A673 (cell line): ENCODE results near the gene IGSF22. TPM values are rescaled to one million over a fixed set of nuclear protein-coding genes. Genes with fewer than 3 reads are reported as not detected.

Experiments
- BruUV-seq: library from RNA; stranded (reverse); fragments of 400-500 nt; replicated peaks from 2 replicates; lab custom pipeline; 2021; lab: Mats Ljungman, UMichigan
- CTCF ChIA-PET: fragments of 300-600 bp; sonication (Branson Sonifier 250); formaldehyde crosslinking; loops from one replicate; lab custom pipeline; 2022; ENCODE audit warnings: antibody characterized with exemption; lab: Charles Lee
- POLR2A ChIA-PET: fragments of 300-600 bp; sonication (Branson Sonifier 250); formaldehyde crosslinking; loops from one replicate; lab custom pipeline; 2022; ENCODE audit warnings: antibody characterized with exemption; ENCODE audit not compliant: low non-redundant PET; lab: Charles Lee
- DNase-seq: peaks from one replicate; pipeline ENCODE4 v3.0.0-alpha.2; 2015; ENCODE audit warnings: low spot score
- H3K27ac ChIP-seq: fragments of 200-600 bp; sonication (generic); 2 replicates; pipeline ENCODE4 v1.5.1; 2016; ENCODE audit warnings: mixed run types, low read depth, mild to moderate bottlenecking, mixed read lengths, antibody characterized with exemption, low read length; ENCODE audit not compliant: poor library complexity, severe bottlenecking
- H3K27me3 ChIP-seq: fragments of 200-600 bp; sonication (generic); replicated peaks from 2 replicates; pipeline ENCODE4 v1.6.1; 2017; ENCODE audit warnings: mixed run types, low read depth, mild to moderate bottlenecking, mixed read lengths, antibody characterized with exemption, low read length; ENCODE audit not compliant: insufficient read depth, poor library complexity
- H3K36me3 ChIP-seq: fragments of 200-600 bp; sonication (generic); 2 replicates; pipeline ENCODE4 v1.6.1; 2016; ENCODE audit warnings: mixed run types, mild to moderate bottlenecking, mixed read lengths, antibody characterized with exemption, low read length; ENCODE audit not compliant: insufficient read depth, poor library complexity, severe bottlenecking
- H3K4me1 ChIP-seq: fragments of 200-600 bp; sonication (generic); 2 replicates; pipeline ENCODE4 v1.6.1; 2017; ENCODE audit warnings: mixed run types, mild to moderate bottlenecking, mixed read lengths, antibody characterized with exemption, low read length; ENCODE audit not compliant: insufficient read depth, poor library complexity, severe bottlenecking
- H3K4me3 ChIP-seq: fragments of 200-600 bp; sonication (generic); 2 replicates; pipeline ENCODE4 v1.5.1; 2016; ENCODE audit warnings: low read depth, mixed run types, mild to moderate bottlenecking, mixed read lengths, low read length; ENCODE audit not compliant: poor library complexity, severe bottlenecking
- H3K9me3 ChIP-seq: fragments of 200-600 bp; sonication (generic); 2 replicates; pipeline ENCODE4 v1.6.1; 2016; ENCODE audit warnings: mixed run types, low read depth, mild to moderate bottlenecking, mixed read lengths, antibody characterized with exemption, low read length; ENCODE audit not compliant: poor library complexity, severe bottlenecking
- EZH2 ChIP-seq: fragments of 200-600 bp; sonication (generic); IDR thresholded peaks from 2 replicates; pipeline ENCODE4 v1.6.1; 2017; ENCODE audit warnings: borderline replicate concordance, low read depth, mild to moderate bottlenecking, mixed read lengths, antibody characterized with exemption, low read length; ENCODE audit not compliant: poor library complexity, severe bottlenecking
- intact Hi-C: fragments of 100-400 bp; cut with micrococcal nuclease; formaldehyde crosslinking; loops from one replicate; pipeline ENCODE4 v1.10.0; 2022; ENCODE audit not compliant: unreplicated experiment
- total RNA-seq: library from RNA; stranded (reverse); gene quantifications from 2 replicates; pipeline ENCODE4 v1.2.3, GENCODE V29; 2021
- TF ChIP-seq, protein P1 (sequence below): fragments of 300-800, 200-600 bp; sonication (generic); conservative IDR thresholded peaks from 2 replicates; pipeline ENCODE4 v1.5.1; 2017; ENCODE audit warnings: low read depth, mild to moderate bottlenecking, antibody characterized with exemption, low read length, moderate library complexity, mixed read lengths

Gene IGSF22
- total RNA-seq, 1 experiment from 2014 or later = not detected

DNA sequence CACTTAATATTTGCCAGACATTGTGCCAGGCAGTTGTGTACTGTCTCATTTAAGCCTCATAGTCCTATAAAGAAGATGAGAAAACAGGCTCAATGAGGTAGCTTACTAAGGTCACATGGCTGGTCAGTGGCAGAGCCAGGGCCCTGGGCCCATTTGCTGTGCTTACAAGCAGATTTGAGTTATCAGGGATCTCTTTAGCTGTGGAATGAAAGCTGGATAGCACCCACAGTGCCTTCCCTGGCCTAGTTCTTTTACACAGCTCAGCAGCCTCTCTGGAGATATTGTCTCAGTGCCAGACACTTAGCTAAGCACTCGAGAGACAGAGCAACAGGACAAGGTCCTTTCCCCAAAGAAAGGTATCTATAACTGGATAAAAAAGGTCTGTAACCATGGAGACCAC is 21.3 kb downstream of the IGSF22 start:
- Histone ChIP-seq H3K36me3 (no peaks in the 10 kb centered on the region), H3K4me1 (no peaks in the 10 kb centered on the region), H3K27ac (no peak overlapping the region), H3K9me3 (no peaks in the 10 kb centered on the region), H3K4me3 (no peak overlapping the region), H3K27me3 (peaks cover 7% of the 10 kb centered on the region)
- CTCF ChIA-PET = no interaction called here
- TF ChIP-seq, protein P1, sequence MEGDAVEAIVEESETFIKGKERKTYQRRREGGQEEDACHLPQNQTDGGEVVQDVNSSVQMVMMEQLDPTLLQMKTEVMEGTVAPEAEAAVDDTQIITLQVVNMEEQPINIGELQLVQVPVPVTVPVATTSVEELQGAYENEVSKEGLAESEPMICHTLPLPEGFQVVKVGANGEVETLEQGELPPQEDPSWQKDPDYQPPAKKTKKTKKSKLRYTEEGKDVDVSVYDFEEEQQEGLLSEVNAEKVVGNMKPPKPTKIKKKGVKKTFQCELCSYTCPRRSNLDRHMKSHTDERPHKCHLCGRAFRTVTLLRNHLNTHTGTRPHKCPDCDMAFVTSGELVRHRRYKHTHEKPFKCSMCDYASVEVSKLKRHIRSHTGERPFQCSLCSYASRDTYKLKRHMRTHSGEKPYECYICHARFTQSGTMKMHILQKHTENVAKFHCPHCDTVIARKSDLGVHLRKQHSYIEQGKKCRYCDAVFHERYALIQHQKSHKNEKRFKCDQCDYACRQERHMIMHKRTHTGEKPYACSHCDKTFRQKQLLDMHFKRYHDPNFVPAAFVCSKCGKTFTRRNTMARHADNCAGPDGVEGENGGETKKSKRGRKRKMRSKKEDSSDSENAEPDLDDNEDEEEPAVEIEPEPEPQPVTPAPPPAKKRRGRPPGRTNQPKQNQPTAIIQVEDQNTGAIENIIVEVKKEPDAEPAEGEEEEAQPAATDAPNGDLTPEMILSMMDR = no peak
- TF ChIP-seq EZH2 = no peak
- intact Hi-C loops = no loop called here
- no TSS peak for BruUV-seq
- no peak for DNase-seq
- POLR2A ChIA-PET = no interaction called here

DNA sequence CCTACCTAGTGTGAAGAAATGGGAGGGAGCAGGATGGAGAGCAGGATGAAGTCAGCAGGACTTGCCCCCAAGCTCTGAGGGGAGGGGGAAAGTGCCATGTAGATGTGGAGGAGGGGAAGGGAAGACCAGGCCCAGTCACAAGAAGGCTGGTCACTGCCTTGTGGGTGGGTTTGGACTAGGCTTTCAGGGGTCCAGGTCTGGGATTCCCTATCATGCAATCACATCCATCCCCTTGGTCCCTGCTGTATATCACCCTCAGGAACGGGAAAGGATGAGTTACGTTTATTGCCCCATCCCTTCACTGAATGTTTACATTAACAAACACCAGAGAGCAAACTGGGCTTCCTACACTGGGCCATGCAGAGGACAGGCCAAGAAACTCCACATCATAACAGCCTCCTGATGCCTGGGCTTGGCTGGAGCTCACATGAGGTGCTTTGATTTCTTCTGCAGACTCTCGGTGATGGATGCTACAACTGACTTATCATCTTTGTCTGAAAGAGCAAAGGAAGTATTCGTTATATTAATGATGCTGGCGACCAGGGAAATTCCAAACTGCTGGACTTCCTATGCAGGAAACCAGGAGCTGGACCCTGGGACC is 21.8 kb downstream of the IGSF22 start:
- Histone ChIP-seq H3K4me1 (no peaks in the 10 kb centered on the region), H3K4me3 (no peak overlapping the region), H3K27ac (no peak overlapping the region), H3K27me3 (peaks cover 7% of the 10 kb centered on the region), H3K9me3 (no peaks in the 10 kb centered on the region), H3K36me3 (no peaks in the 10 kb centered on the region)
- ChIA-PET POLR2A (no interaction called here), CTCF (no interaction called here)
- no peak for TF ChIP-seq EZH2
- no TSS peak for BruUV-seq
- DNase-seq = no peak
- intact Hi-C loops = no loop called here

DNA sequence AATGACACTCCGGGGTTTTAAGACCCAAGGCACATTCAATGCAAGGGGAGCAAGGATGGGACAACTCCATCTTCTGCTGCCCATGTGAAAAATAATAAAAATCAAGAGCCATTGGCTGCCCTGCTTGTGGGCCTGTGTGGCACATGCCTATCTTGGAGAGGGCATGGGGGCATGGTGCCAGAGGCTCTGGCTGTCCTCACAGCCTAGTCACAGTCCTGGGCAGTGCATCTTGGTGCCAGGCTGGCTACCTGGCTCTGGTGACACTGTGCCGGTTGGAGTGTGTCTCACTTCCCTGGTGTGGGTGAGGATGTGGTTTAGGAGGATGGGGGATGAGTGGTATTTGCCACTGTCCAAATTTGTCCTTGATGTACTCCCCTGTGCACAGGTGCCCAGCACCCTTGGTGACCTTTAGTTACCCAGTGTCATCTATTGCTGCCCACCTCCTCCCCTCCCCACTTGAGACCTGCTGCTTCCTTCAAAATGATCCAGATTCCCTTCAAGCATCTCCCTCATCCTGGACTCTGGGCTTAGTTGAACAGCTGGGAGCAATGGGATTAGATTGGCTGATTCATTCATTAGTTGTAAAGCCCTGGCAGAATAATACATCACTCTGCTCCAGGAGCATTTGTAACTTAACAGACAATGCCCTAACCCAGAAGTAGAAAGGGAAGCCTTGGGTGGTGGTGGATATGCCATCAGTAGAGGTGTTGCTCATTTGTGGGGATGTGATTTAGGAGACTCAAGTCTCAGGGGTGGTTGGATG is 22.8 kb downstream of the IGSF22 start:
- ChIA-PET POLR2A (no interaction called here), CTCF (no interaction called here)
- Histone ChIP-seq H3K27me3 (peaks cover 7% of the 10 kb centered on the region), H3K9me3 (no peaks in the 10 kb centered on the region), H3K27ac (no peak overlapping the region), H3K4me1 (no peaks in the 10 kb centered on the region), H3K4me3 (no peak overlapping the region), H3K36me3 (no peaks in the 10 kb centered on the region)
- intact Hi-C loops = no loop called here
- DNase-seq = no peak
- no TSS peak for BruUV-seq
- TF ChIP-seq, protein P1 = no peak
- no peak for TF ChIP-seq EZH2
